CD4-positive, alpha-beta T cell treated with Interleukin-15 for 4 hours (primary cell): ENCODE results near the gene HOMER3.
"Not testable (repeated sequence)": the region's sequence is repeated elsewhere in the genome, so short reads cannot be mapped to it uniquely, and the experiment has no call there.

Experiments
- DNase-seq: peaks from one replicate; pipeline ENCODE4 v3.0.0-alpha.2; 2020; ENCODE audit warnings: low spot score

Gene HOMER3

DNA sequence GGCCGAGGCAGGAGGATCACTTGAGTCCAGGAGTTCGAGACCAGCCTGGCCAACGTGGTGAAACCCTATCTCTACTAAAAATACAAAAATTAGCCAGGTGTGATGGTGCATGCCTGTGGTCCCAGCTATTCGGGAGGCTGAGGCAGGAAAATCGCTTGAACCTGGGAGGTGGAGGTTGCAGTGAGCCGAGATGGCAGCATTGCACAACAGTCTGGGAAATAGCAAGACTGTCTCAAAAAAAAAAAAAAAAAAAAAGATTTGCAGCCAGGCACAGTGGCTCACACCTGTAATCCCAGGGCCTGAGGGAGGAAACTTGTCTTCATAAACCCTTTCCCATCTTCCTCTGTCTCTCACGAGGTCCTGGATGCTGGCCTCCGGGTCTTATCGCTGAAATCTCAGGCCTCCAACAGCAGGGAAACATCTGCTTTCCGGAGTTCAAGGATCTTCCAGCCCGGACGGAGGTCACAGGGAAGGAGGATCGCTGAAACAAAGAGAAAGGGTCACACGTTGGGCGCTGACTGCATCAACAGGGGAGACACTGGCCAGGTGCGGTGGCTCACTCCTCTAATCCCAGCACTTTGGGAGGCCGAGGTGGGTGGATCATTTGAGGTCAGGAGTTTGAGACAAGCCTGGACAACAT lies 11.5 kb upstream of the HOMER3 start:
- not testable (repeated sequence) for DNase-seq

- no peak for DNase-seq
Observed at GRCh38 chr19:18951721-18952281, 10.8 kb upstream of the HOMER3 start.

- no peak for DNase-seq
Observed at GRCh38 chr19:18949858-18950257, 8.8 kb upstream of the HOMER3 start.

- no peak for DNase-seq
Observed at GRCh38 chr19:18948976-18949356, 7.9 kb upstream of the HOMER3 start.

DNA sequence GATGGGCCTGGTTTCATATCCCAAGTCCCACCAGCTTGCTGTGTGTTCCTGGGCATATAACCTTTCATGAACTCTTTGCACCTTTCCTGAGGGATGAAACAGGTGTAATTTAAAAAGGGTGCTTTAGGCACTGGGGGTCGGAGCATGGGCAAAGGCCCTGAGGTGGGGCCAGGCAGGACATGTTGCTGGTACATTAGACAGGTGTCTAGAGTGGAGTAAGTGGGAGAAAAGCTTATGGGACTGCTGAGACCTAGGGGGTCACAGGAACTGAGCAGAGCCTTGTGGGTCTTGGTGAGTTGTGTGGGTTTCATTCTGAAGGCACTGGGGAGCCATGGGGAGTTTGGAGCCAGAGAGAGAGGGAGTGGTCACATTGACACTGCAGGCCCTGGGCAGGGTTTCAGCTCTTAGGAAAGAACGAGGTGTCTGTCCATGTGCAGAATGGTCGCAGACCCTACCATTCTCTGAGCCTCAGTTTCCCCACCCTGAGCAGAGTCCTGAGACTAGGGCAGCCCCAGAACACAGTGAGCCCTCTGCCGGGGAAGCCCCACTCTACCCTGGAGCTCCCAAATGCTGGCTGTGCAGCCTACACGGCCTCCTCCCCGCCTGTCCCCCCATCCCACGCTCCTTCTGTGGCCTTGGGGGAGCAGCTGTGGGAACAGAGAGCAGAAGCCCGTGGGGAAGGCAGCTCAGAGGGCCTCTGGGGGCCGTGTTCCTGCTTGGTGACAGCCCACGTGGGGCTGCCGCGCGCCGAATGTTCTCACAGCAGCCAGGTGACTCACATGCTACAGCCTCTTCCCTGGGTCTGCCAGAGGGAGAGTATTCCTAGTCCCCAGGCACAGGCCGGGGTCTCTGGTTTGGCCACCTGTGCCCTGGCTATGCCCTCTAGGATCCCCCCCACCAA lies 7.3 kb upstream of the HOMER3 start:
- DNase-seq: no peak

GRCh38 chr19:18946918-18947317 lies 5.9 kb upstream of the HOMER3 start:
- no peak for DNase-seq

- DNase-seq: no peak
Observed at GRCh38 chr19:18946335-18946734, 5.3 kb upstream of the HOMER3 start.

- no peak for DNase-seq
Observed at GRCh38 chr19:18945297-18945696, 4.3 kb upstream of the HOMER3 start.

- DNase-seq: no peak
Observed at GRCh38 chr19:18943465-18943864, 2.4 kb upstream of the HOMER3 start.

DNA sequence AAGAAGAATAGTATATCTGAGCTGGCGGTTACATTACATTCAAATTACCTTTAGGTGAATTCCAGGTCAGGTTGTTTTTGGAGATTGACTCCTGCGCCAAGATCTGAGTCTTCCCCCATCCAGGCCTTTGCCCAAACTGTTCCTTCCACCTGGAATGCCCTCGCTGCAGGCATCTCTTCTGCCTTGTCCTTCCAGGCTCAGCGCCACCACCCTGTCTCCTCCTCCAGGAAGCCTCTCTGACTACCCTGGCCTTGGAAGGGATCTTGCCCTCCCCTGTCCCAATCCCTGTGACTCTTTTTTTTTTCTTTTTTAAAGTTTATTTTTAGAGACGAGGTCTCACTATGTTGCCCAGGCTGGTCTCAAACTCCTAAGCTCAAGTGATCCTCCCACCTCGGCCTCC lies 1.7 kb upstream of the HOMER3 start:
- DNase-seq: no peak

GRCh38 chr19:18941628-18942354 lies 774 bp upstream of the HOMER3 start:
- DNase-seq: no peak

DNA sequence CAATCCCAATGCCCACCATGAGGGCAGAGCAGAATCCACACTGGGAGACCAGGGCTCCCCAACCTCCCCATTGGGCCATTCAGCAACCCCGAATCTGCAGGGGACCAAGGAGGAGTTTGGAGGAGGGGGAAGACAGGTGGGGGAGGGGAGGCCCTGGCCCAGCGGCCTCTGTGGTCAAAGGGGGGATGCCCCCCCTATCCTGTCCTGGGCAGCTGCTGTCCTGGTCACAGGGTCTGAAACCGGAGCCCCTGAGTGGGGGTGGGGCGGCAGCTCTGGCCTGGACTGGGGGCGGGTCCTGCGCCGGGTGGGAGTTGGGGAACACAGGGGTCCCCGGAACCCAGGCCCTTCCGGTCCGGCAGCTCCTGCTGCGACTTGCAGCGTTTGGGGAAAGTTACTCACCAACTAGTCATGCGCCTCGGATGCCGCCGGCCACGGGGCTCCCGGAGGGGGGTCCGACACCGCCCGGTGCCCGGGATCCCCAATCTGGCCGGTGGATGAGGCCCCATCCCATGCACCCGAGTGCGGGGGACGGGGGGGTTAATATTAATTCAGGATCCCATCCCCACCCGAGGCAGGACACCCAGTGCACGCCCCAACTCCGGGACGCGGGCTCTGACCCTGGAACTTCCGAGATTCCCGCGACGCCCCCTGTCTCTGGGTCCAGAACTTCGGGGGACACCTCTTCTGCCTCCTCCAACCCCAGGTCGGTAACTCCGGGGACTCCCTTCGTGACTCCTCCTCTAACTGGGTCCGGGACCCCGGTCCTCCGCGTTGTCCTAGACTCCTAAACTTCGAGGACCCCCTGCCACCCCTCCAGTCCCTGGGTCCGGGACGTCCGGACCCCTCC lies 872 bp downstream of the HOMER3 start:
- DNase-seq: no peak

- DNase-seq: no peak
Observed at GRCh38 chr19:18939163-18939562, 1.9 kb downstream of the HOMER3 start.

GRCh38 chr19:18933297-18933696 lies 7.7 kb downstream of the HOMER3 start:
- no peak for DNase-seq

- DNase-seq: peak; percentile 74
Observed at GRCh38 chr19:18932216-18932841, 8.7 kb downstream of the HOMER3 start.

DNA sequence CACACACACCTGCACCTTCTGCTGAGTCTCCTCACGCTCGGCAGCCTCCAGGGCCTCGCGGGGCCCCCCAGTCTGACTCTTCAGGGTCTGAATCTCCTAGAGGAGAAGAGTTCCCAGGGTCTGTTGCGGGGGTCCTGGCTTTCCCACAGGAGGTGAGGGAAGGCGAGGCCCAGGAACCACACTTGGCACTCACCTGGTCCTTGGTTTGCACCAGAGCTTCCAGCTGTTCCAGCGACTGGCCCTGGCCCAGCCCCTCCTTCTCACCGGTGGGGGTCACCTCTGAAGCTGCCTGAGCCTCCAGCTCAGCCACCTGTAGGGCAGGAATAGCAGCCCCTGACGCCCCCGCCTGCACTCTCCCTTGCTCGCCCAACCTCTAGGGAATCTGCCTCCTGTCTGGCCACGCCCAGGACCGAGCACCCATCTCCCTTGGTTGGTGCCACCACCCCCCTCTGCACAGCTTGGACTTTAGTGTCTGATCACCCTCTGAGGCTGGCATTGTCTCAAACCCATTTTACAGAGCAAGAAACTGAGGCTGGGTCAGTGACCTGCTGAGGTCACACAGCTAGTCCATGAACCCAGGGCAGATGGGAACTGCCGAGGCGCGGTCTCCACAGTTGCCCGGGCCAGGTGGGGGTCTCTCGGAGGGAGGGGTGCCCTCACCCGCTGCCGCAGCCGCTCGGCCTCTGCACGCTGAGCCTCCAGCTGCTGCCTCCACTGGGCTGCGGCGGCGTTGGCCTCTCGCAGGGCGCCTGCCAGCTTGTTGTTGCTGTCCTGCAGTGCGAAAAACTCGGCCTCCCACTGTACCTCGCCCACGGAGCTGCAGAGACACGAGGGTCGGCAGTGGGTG lies 9.5 kb downstream of the HOMER3 start:
- DNase-seq: no peak

GRCh38 chr19:18929311-18929710 lies 11.7 kb downstream of the HOMER3 start:
- no peak for DNase-seq

DNA sequence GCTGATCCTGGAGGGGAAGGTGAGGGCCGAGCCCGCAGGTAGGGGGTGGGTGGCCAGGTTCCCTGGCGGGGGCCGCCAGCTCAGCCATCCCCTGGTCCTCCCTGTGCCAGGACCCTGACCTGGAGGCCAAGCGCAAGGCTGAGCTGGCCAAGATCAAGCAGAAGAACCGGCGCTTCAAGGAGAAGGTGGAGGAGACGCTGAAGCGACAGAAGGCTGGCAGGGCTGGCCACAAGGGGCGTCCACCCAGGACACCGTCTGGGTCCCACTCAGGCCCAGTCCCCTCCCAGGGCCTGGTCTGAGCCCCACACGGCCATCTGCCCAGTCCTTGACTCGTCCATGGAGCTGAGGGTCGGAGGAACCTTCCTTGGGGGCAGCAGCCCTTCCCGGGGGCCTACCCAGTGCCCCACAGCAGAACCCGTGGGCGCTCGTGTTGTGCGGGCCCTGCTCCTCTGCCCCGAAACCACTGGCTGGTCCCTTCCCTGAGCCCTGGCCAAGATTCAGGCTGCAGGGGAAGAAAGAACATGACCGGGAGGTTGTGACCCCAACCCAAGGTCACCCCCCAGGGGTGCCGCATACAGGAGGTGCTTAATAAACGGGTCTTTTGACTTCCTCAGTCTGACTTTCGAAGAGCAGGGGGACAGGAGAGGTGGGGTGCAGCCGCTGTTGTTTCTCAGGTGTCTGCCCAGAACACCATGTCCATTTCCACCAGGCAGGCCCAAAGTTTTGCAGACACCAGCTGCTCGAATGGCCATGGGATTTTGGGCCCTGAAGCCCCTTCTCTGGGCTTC lies 12.8 kb downstream of the HOMER3 start:
- DNase-seq: no peak

- DNase-seq: no peak
Observed at GRCh38 chr19:18924684-18925213, 16.3 kb downstream of the HOMER3 start.
